Epithelial cell of esophagus (primary cell): ENCODE measurements around the gene SLAMF1.

Source experiments
- DNase-seq: peaks from one replicate; pipeline ENCODE4 v3.0.0; 2010; ENCODE audit warnings: low read depth
- H3K4me3 ChIP-seq: 2 replicates; pipeline ENCODE4 v1.5.1; 2011; ENCODE audit warnings: mild to moderate bottlenecking, low read length, control low read depth
- CTCF ChIP-seq: IDR thresholded peaks from 2 replicates; pipeline ENCODE4 v1.5.1; 2011; ENCODE audit warnings: low read depth, mild to moderate bottlenecking, low read length, control low read depth, inconsistent platforms; ENCODE audit not compliant: insufficient read depth; ENCODE audit errors: missing control alignments

Gene SLAMF1

DNA sequence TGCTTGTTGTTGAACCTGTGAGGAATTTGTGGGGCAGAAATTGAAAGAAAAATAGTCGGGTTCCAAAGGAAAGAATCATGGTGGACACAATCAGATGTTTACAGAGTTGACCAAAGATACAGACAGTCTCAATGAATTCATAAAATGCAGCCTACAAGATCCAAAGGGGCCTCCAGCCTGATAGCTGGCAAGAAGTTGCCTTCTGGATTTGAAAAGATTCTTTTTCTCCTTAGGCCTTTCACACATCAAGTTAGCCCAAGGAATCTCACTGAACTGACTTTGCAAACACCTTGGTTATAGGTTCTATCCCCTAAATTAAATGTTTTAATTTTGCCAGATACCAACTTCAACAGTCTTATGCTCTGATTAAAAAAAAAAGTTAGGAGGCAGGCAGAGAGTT, 21.5 kb downstream of the SLAMF1 start:
- no peak for DNase-seq
- no peak for TF ChIP-seq CTCF
- H3K4me3 ChIP-seq, result no peak overlapping the region

- no peak for TF ChIP-seq CTCF
- H3K4me3 ChIP-seq, result no peak overlapping the region
- DNase-seq, result no peak
Observed at GRCh38 chr1:160624464-160624863, 22.4 kb downstream of the SLAMF1 start.

GRCh38 chr1:160623862-160624261, 23.0 kb downstream of the SLAMF1 start:
- DNase-seq, result no peak
- no peak overlapping the region for H3K4me3 ChIP-seq
- TF ChIP-seq CTCF, result no peak

DNA sequence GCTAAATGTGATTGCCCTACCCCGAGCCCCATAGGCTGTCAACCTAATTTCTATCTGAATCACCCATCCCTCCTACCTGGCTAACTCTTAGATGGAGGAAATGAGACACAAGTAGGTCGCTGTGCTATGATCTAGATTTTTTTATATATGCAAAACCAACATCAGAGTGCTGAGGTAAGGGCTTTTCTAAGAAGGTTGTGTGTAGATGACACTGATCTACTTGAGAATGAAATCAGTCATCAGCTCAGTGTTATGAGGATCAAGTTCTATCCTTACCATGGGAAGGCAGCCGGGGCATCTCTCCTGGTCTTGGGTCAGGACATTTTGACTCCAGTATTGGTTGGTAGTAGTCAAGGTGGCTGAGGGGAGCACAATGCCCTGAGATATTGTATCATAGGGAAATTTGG, 23.6 kb downstream of the SLAMF1 start:
- TF ChIP-seq CTCF, result no peak
- no peak for DNase-seq
- H3K4me3 ChIP-seq, result no peak overlapping the region

DNA sequence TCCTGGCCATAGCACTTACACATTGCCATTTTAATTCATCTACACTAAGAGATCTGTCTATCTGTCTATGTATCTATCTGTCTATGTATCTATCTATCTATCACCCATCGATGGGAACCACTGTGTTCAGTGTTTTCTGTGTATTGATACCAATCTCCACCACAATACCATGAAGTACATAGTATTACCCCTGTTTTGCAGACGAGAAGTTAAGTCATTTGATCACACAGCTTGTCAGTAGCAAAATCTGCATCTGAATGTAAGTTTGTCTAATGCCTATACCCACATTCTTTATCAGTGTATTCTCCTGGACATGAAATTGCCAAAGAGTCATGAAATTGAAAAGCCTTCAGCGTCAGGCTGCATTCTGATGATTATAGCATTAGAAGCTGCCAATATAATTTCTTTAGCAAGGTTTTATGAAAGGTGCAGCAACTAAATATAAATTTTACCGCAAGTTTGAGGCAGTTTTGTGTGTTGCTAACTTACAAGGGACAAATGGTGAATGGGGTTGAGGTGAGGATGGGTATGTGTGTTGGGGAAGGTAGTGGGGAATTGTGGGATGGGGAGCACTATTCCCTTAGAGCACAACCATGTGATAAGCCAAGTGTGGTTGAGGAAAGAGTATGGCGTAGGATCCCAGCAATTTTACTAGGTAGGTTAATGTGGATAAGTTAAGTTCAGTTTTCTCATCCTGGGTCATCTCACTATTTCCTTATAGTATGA, 24.2 kb downstream of the SLAMF1 start:
- TF ChIP-seq CTCF, result no peak
- DNase-seq, result no peak
- H3K4me3 ChIP-seq, result no peak overlapping the region

GRCh38 chr1:160621633-160622413, 25.0 kb downstream of the SLAMF1 start:
- TF ChIP-seq CTCF, result no peak
- no peak for DNase-seq
- H3K4me3 ChIP-seq, result no peak overlapping the region
